Right hindlimb (tissue), 1 donor: ENCODE results near the gene EYA2.

ENCODE experiments used
- DNase-seq: peaks from one replicate; pipeline ENCODE4 v3.0.0-alpha.2; 2018

EYA2 gene

DNA sequence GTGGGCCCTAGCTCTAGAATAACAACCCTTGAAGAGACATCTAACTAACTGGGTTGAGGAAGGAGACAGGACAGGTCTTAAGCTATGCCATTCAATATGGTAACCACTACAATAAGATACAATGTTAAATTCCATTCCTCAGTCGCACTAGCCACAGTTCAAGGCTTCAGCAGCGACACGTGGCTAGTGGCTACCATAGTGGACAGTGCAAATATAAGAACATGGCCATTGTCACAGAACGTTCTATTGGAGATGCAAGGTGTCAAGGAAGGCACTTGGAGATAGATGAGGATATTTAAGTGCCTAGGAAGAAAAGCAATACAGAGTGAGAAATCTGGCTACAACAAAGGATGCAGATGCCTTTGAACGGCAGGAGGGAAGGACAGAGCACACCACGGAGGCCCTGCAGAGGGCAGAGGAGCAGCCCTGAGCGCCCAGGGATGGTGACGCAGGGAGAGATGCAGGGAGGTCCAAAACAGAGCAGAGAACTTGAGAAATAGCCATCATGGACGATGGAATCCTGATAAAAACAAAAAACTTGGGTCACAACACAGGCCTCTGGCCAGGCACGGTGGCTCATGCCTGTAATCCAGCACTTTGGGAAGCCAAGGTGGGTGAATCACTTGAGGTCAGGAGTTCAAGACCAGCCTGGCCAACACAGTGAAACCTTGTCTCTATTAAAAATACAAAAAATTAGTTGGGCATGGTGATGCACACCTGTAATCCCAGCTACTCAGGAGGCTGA lies 321.2 kb downstream of the EYA2 start:
- no peak for DNase-seq

DNA sequence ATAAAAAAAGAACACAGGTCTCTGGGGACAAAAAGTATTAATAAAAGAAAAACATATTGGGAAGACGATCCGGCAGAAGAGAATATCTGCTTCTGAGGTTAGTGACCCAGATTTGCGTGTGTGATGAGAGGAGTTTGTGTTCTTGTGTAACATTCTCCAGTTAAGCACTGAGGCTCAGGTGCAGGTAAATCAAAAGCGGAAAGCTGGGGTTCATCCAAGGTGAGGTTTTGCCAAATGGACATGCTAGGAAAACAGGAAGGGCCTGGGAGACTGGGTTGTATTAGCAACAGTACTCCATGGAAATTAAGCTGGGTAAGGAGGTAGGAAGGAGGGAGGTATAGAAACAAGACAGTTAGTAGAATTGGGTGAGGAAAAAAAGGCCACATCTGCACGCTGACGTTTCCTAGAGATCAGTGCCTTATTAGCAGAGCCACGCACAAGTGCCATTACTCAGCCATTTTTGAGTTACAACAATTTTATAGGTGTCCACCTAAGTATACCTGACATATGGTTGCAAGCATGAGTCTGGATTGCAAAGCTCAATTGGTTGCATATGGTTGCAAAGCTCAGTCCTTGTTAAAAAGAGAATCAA lies 322.3 kb downstream of the EYA2 start:
- DNase-seq = no peak

DNA sequence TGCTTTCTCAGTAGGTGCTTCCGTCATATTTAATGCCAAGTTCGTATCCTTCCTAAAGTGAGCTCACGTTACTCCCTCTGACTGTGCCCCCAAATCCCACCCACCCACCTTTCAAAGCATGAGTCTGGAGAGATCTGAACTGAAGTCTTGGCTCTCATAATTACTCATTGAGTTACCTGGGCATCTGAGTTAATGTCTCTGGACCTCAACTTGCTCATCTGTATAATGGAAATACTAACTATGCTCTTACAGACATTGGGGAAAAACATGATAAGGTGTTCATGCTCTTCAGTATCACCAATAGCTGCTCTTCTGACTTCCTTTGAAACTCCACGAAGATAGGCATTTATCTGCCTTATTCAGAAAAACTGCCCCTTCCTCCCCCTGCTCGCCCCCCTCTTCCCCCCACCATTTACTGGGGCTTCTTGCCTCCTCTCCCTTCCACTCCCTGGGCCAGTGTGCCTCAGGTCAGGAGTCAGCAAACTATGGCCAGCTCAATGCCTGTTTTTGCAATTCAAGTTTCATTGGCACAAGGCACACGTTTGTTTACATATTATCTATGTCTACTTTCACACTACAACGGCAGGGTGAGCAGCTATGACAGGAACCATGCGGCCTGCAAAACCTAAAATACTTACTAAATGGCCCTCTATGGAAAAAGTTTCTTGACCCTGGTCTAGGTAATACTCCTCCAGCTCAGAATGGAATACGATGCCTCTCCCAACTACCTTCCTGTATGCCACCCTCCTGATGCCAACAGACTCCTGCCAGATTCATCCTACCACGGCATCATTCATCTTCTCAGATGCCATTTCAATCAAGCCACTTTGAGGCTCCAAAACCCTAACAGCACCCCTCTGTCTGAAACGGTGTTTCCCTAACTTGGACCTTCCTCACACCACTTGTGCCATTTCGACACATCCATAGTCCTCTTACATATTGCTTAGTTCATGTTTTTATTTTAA lies 323.1 kb downstream of the EYA2 start:
- DNase-seq = no peak

DNA sequence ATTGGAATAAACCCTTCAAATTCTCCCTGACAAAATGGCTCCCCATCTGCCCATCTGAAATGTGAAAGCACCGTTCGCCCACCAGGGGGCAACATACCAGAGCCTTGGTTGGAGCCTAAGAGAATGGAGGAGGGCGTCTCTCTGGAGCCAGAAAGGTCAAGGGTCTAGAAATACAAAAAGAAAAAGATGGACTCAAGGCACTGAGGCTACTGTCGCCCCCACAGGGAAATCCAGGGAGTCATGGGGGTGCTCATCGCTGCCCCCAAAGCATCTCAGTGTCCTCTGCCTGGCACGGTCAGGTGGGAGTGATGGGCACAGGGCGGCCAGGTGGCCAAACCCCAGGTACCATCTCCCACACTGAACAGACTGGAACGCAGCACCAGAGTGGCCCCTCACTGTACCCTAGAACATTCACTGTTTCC lies 325.5 kb downstream of the EYA2 start:
- DNase-seq = no peak

DNA sequence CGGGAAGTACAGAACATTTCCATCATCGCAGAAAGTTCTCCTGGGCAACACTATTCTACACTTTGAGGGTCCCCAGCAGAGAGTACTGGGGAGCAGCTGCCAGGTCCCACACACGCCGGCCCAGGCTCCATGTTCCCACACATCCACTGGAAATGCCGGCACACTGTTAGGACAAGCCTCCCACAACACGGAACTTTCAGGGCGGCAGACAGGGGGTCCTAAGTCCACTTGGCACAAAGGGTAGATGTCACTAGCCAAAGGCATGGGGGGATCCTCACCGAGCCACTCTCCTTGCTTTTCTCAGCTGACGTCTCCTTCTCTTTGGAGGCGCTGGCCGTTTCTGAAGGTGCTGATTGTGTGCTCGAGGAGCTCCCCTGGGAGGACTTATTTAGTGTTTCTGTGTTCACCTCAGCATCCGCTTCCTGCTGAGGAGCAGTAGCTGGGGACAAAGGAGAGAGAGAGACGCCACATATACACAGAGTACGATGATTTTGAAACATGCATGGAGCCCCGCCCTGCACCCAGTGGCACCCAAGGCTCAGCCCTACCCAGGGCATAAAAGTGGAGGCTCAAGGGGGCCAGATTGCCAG lies 326.5 kb downstream of the EYA2 start:
- DNase-seq = no peak

DNA sequence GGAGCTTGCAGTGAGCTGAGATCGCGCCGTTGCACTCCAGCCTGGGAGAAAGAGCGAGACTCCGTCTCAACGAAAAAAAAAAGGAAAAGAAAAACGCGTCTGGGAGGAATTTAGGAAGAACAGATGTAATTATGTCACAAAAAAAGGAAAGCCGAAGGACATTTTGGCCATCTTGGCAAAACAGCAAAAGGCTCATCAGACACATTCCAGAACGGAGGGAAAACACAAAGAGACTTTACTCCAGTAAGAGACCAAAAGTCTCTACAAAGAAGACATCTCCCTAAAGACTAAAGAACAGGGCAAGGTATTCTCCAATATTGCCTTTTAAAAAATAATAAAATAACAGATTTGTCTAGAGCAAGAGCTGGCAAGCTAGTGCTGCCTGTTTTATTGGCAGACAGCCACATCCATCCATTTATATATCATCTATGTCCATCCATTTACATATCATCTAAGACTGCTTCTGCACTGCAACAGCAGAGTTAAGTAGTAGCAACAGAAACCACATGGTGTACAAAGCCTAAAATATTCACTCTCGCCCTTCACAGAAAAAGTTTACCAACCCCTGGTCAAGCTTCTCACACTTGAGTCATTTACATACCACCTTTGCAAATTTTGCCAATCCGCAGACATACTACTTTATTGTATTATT lies 328.0 kb downstream of the EYA2 start:
- DNase-seq = no peak

DNA sequence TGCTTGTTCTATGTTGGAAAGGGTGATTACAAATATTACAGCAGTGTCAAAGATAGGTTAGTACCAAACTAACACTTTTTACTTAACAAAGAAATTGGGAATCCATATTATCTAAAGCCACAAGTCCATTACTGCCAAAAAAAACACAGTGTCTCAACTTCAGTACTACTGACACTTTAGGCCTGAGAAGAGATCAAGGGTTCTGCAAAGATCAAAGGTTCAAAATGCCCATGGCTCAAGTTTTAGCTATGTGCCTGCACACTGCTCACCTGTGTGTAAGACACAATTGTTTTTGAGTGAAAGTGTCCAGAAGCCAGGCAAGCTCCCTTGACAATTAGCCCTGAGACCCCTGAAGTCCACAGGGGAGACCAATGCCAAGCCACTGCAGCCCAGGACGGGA lies 329.3 kb downstream of the EYA2 start:
- no peak for DNase-seq

DNA sequence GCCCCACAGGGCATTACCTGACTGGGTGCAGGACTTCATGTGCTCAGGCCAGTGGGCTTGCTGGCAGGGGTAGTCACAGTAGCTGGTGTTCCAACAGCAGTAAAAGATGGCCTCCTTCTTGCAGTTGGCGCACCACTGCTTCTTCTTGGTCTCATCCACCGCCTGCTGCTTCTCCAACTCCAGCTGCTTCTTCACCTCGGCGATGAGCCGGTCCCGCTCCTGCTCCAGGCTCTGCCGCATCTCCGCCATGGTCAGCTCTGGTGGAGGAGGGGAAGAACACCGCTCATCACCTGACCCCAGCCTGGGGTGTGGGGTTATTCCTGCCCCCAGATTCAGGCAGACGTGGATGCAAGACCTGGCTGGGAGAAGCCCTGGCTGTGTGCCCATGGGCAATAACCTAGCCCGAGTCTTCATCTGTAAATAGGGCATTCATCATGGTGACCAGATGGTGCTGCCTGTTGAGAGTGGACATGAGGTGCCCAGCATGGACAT lies 329.7 kb downstream of the EYA2 start:
- DNase-seq = no peak

DNA sequence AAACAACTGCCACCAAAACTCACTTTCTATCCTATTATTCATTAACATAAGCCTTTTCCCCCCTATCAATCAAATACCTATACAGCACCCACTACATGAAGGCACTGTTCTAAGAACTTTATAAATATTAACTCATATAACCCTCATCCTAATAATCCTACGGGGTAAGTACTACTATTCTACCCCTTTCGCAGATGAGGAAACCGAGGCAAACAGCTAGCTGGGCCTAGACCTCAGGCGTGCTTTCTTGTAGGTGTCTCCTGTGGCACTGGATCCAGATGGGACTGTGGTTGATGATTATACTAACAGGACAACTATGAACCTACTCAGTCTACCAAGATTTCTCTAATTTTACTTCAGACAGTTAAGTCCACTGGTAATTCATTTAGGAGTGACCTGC lies 330.2 kb downstream of the EYA2 start:
- DNase-seq = no peak

DNA sequence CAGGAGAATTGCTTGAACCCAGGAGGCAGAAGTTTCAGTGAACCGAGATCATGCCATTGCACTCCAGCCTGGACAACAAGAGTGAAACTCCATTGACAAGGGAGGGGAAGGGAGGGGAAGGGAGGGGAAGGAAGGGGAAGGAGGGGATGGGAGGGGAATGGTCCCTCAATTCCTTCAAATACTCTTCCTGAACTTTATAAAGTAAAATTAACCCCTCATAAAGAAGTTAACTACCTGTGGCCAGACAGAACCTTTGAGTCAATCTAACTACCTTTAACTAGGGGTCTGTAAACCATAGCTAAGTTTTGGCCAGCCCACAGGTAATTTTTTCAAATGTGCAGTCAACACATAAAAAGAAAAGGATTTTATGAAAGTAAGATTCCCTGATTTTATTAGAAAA lies 330.8 kb downstream of the EYA2 start:
- no peak for DNase-seq

DNA sequence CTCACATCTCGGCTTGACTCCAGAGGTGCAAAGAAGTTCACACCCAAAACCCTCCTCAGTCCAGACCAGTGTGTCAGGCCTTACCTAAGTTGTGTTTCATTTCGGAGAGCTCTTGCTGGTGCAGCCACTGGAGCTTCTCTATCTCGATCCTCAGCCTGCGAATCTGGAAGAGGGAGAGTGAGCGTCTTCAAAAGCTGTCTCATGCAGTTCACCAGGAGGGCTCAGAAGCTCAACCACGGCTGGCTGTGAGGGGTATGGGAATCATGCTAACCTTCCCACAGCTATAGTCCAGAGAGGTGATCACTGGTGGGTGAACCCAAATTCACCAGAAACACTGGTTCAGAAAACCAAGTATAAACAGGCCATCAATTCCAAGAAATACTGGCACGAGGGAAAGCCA lies 332.5 kb downstream of the EYA2 start:
- no peak for DNase-seq

DNA sequence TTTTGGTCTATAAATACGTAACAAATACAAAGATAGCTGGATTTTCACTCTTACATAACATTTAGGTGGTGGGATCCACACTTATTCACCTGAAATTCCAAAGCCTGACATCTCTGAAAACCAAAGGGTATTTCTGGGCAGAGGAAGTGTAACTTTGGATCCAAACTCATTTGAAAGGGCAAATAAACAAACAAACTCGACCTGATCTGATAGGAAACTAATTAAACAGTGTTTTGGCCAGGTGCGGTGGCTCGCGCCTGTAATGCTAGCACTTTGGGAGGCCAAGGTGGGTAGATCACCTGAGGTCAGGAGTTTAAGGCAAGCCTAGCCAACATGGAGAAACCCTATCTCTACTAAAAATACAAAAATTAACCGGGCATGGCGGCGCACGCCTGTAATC lies 332.9 kb downstream of the EYA2 start:
- DNase-seq = no peak

DNA sequence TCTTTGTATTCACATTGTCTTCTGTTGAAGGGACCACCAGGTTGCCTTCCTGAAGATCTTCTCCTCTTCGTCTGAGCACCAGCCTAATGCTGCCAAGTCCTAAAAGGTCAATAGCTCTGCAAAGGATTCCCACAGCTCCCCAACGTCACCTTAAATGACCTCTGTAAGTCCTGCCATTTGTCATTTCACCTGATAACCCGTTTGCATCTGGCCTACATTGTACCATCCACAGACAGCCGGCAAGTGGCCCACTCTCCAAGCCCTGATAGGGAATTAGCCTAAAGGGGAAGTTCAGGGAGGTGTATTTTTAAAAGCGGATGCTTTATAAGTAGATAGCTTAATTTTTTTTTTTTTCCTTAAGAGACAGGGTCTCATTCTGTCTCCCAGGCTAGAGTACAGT lies 334.0 kb downstream of the EYA2 start:
- DNase-seq = no peak

DNA sequence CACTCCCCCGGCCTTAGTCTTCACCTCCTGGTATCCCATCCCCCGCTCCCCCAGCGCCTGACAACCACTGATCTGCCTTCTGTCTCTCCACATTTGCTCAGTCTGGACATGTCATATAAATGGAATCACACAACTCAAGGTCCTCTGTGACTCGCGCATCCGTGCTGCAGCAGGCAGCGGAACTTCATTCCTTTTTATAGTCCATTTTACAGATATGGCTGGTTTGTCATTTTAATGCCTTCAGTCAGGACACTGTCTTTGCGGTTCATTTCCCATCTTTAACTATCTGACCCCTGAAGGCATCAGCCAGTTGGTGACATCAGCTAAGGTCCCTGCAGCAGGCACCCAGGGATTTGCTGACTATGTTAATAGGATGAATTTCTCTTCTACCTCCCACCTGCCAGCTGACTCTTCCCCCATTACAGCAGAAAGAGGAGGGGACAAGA lies 336.2 kb downstream of the EYA2 start:
- no peak for DNase-seq

DNA sequence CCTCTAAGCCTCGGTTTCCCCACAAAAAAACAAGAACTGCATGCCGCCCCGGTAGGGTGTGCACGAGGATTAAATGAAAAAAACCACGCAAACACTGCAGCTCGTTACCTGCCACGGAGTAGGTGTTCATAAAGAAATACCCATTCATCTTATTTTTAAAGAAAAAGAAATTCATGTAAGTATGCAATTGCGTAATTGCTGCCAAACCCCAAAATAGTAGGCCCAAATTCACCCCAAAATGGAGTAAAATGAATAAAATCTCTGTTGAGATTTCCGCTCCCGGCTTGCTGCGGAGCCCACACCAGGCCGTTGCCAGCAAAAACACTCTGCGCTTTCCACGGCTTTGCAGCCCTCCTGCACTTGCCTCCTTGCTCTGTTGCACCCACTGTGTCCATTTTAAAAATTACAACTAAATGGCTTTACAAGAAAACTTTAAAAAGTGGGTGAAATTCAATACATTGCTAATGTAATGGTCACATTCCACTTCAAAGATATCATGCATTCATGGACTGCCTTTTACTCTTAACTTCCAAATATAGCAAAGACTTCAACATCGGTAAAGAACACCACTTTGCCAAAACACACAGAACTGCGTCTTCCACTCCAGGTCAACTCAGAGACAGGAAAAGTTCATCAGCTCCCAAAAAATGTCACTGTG lies 336.9 kb downstream of the EYA2 start:
- peak; percentile 44 for DNase-seq

DNA sequence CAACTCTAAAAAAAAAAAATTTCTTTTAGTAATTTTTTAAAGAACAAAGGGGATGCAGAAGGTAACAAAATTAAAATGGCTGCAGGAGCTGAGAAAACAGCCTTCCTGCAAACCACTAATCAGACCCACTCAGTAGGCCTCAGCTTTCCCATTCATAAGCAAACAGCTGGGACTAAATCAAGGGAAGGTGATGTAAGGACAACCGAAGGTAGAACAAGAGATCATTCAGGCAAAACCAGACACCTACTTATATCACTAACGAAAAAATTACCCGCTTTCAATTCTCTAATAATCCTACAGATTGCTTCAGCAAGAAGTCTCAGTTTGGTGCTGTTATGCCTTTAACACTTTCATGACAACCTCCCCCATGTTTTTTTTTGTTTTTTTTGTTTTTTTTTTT lies 337.9 kb downstream of the EYA2 start:
- no peak for DNase-seq

DNA sequence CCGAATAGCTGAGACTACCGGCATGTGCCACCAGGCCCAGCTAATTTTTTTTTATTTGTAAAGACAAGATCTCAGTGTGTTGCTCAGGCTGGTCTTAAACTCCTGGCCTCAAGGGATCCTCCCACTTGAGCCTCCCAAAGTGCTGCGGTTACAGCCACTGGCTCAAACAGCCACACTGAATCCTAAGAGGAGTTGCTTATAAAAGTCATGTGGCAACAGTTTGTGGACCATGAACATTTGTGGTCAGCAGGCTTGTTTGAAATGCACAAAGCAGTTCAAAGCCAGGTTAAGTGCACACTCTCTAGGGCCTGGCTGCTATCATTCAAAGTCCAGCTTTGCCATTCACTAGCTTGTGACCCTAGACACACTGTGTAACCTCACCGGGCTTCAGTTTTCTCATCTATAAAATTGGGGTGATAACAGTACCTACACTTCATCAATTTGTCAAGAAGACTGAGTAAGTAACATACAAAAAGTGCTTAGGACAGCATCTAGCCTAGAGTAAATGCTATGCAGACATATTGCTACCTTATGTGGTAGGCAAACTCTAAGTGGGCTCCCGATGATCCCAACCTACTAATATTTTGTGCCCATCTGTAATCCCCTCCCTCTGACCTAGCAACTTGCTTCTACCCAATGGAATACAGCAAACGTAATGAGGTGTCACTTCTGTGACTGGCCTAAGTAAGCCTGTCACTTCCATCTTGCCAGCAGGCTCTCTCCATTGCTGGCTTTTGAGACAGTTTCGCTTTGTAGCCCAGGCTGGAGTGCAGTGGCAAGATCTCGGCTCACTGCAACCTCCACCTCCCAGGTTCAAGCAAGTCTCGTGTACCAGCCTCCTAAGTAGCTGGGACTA lies 338.9 kb downstream of the EYA2 start:
- DNase-seq = no peak

DNA sequence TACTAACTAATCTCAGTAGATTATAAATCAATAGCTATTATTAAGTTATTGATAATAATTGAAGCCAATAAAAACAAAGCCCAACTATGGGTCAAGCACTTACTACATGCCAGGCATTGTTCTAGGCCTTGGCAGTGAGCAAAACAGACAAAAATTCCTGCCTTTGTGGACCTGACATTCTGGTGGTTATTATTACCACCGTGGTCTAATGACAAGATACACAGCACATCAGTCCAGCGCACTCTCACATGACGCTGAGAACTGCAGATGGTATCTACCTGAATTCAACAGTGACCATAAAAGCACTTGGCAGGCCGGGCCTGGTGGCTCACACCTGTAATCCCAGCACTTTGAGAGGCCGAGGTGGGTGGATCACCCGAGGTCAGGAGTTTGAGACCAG lies 340.5 kb downstream of the EYA2 start:
- DNase-seq = no peak

DNA sequence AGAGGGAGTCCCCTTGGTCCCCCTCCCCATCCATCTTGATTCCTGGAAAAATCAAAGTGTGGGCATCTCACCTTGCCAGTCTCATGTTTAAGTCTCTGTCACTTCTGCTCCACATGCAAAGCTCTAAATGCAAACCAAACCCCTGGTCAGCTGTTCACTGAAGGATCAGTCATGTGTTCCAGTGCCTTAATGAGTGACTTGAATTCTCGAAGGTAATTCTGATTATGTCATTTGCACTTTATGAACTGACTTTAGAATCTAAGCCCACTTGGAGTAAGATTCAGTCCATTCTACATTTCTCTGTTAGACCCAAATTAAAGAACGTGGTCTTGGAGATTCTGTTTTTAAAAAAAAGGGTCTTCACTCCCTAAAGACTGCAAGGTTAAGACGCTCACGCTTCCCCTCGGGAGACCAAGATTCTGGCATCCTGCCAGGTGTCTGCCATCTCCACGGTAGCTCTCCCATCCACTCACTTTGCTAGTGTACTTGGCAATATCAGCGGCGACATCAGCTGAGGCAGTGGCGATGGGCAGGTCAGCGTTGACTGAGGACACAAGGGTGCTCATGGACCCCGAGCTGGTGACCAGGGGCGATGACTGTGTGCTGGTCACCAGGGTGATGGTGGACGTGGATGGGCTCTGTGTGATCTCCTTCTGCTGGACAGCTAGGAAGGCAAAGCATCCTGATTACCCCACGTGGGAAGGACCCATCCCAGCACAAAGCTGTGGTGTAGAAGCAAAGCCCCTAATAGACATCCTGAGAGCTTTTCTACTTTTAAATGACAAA lies 341.4 kb downstream of the EYA2 start:
- no peak for DNase-seq

DNA sequence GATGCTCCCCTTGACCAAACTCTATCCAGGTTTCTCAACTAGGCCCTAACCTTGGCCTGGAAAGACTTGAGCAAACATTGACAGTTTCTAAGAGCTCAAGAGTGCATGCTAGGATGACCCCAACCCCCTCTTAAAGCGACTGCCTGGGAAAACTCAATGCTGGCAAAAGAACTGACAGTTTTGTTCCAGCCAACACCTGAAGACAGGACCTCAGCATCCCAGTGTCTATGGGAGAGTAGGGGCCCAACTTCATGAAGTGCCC lies 341.9 kb downstream of the EYA2 start:
- DNase-seq = no peak

DNA sequence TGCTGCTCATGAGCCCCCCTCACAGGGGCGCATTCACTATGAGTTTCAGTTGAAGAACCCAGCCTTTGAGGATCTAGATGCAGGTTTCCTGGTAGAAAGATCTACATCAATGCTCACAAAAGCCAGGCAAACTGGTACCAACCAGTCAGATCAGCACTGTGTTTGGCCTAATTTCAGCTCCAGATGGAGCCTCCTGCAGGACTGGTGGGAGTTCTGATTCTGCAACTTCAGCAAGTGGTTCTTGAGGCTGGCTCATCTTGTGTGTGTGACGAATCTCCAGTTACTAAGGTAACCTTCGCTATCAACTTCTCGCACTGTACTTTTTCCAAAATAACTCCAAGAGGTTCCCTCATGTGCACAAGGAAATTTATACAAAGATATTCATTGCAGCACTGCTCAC lies 343.1 kb downstream of the EYA2 start:
- DNase-seq = no peak
